ENCODE results near the gene DIS3L2.

DNA sequence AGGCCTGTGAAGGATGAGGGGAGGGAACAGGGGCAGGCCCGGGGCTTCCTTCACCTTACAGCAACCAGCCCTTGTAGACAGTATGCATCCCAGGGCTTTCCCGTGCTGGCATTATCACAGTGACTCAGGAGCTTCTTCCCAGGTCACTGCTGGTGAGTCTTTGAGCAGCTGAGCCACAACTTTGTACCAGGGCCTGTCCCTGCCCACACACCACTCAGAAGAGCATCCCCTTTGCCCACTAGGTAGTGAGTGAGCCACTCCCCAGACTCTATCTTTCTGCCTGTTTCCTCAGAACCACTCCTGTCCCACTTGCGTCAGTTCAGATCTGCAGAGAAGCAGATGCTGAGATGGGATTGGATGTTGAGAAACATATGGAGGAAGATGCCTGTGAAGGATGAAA is 347.5 kb downstream of the DIS3L2 start:
- TF ChIP-seq CTCF (IDR thresholded peaks at IDR 0.05) (no peak), ZFX (IDR thresholded peaks at IDR 0.05; ENCODE audit: borderline replicate concordance) (no peak)
